Measurements from ENCODE around the gene SAP30L.

The SAP30L gene

GRCh38 chr5:154444556-154445421 is 1.0 kb upstream of the SAP30L start:
- DNase-seq, result peak in 2 of 3 donors; percentile 54 to 63

DNA sequence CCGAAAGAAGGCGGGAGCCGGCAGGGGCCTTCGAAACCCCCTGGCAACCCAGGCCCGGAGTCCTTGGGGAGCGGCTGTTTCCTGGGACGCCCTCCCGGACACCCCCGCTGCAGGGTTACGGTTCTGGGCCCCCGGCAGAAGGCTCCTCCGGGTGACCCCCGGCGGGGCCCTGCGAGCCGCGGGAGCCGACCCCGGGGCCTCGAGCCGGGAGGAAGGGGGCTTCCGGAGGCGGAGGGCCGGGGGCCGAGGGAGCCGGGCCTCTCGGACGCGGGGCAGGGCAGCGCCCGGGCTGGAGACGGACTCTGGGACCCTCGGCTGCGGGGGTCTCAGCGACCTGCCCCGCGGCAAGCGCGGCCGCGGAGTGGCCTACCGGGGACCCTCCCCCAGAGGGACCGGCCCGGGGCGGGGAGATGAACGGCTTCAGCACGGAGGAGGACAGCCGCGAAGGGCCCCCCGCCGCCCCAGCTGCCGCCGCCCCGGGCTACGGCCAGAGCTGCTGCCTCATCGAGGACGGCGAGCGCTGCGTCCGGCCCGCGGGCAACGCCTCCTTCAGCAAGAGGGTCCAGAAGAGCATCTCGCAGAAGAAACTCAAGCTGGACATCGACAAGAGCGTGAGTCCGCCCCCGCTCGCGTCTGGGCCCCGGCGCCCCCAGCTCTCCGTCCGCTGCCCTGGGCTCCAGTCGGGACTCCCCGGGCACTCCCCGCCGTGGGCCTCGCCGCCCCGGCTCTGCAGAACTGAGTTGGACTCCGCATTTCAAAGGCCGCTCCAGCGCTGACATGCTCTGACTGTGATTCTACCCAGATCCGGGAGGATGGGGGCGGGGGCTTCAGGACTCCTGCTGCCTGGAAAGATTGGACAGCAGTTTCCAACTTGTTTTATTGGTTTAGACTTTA is 645 bp downstream of the SAP30L start:
- no peaks in the 10 kb centered on the region for H3K27me3 ChIP-seq (replicated peaks in 2 of 5; ENCODE audit: control insufficient read depth in 4 of 5, insufficient read depth in 5 of 5, low read length in 4 of 5)
- ChIA-PET CTCF (interaction anchor here (1.0 to 1.1 kb wide), 3 partner anchors 20 to 24 kb away, joined by 3 read pairs; no protein-coding TSS in a partner anchor), POLR2A (no interaction called here)
- H3K9me3 ChIP-seq (ENCODE audit: control extremely low read depth in 1 of 5, control insufficient read depth in 4 of 5, insufficient read depth in 2 of 5, low read depth in 1 of 5, low read length in 4 of 5), result no peaks in the 10 kb centered on the region
- peak overlapping the region; percentile 89 to 100 (median 97) for H3K4me3 ChIP-seq (ENCODE audit: control insufficient read depth in 1 of 7, extremely low read depth in 1 of 7, insufficient read depth in 4 of 7, low read depth in 2 of 7, low read length in 6 of 7)
- H3K27ac ChIP-seq (ENCODE audit: insufficient read depth in 1 of 2, low read depth in 1 of 2, low read length in 2 of 2, poor library complexity in 1 of 2, severe bottlenecking in 2 of 2), result peak overlapping the region in 1 of 2 experiments; percentile 31
- DNase-seq, result peak in 2 of 3 donors; percentile 43 to 45
- H3K36me3 ChIP-seq (ENCODE audit: control insufficient read depth in 4 of 4, insufficient read depth in 4 of 4, low read length in 3 of 4), result peaks cover 2 to 24% (median 12%) of the 10 kb centered on the region in 4 experiments
- H3K4me1 ChIP-seq (ENCODE audit: control extremely low read depth in 1 of 4, control insufficient read depth in 4 of 4, insufficient read depth in 4 of 4, low read length in 3 of 4), result peaks cover 17 to 38% (median 24%) of the 10 kb centered on the region in 4 experiments
- under 1% methylated on average over 67 of the region's 87 CpGs for WGBS (ENCODE audit: insufficient coverage)

More at GRCh38 chr5:154444556-154445421, 1.0 kb upstream of the SAP30L start:
- Histone ChIP-seq H3K27me3 (replicated peaks in 2 of 5; ENCODE audit: control insufficient read depth in 4 of 5, insufficient read depth in 5 of 5, low read length in 4 of 5) (no peaks in the 10 kb centered on the region), H3K36me3 (ENCODE audit: control insufficient read depth in 4 of 4, insufficient read depth in 4 of 4, low read length in 3 of 4) (peaks cover 3 to 20% (median 15%) of the 10 kb centered on the region in 4 experiments), H3K4me1 (ENCODE audit: control extremely low read depth in 1 of 4, control insufficient read depth in 4 of 4, insufficient read depth in 4 of 4, low read length in 3 of 4) (peaks cover 17 to 38% (median 24%) of the 10 kb centered on the region in 4 experiments), H3K9me3 (ENCODE audit: control extremely low read depth in 1 of 5, control insufficient read depth in 4 of 5, insufficient read depth in 2 of 5, low read depth in 1 of 5, low read length in 4 of 5) (no peaks in the 10 kb centered on the region), H3K27ac (ENCODE audit: insufficient read depth in 1 of 2, low read depth in 1 of 2, low read length in 2 of 2, poor library complexity in 1 of 2, severe bottlenecking in 2 of 2) (peak overlapping the region in 1 of 2 experiments; percentile 79), H3K4me3 (ENCODE audit: control insufficient read depth in 1 of 7, extremely low read depth in 1 of 7, insufficient read depth in 4 of 7, low read depth in 2 of 7, low read length in 6 of 7) (peak overlapping the region; percentile 89 to 100 (median 97))
- WGBS (ENCODE audit: insufficient coverage), result 4% methylated on average over 30 of the region's 30 CpGs
- ChIA-PET POLR2A (interaction anchor here (1.3 kb wide), 1 partner anchor 15 kb away, joined by 3 read pairs; no protein-coding TSS in a partner anchor), CTCF (interaction anchor here (0.8 to 1.3 kb wide), 4 partner anchors 22 to 471 kb away, joined by 3 to 4 read pairs (median 3); no protein-coding TSS in a partner anchor)

- H3K4me1 ChIP-seq (ENCODE audit: control extremely low read depth in 1 of 4, control insufficient read depth in 4 of 4, insufficient read depth in 4 of 4, low read length in 3 of 4), result peaks cover 17 to 38% (median 24%) of the 10 kb centered on the region in 4 experiments
- H3K4me3 ChIP-seq (ENCODE audit: control insufficient read depth in 1 of 7, extremely low read depth in 1 of 7, insufficient read depth in 4 of 7, low read depth in 2 of 7, low read length in 6 of 7), result peak overlapping the region; percentile 89 to 100 (median 97)
- no peak overlapping the region for H3K27ac ChIP-seq (ENCODE audit: insufficient read depth in 1 of 2, low read depth in 1 of 2, low read length in 2 of 2, poor library complexity in 1 of 2, severe bottlenecking in 2 of 2)
- WGBS (ENCODE audit: insufficient coverage), result 26% methylated on average over 10 of the region's 10 CpGs
- H3K27me3 ChIP-seq (replicated peaks in 2 of 5; ENCODE audit: control insufficient read depth in 4 of 5, insufficient read depth in 5 of 5, low read length in 4 of 5), result no peaks in the 10 kb centered on the region
- no peaks in the 10 kb centered on the region for H3K9me3 ChIP-seq (ENCODE audit: control extremely low read depth in 1 of 5, control insufficient read depth in 4 of 5, insufficient read depth in 2 of 5, low read depth in 1 of 5, low read length in 4 of 5)
- POLR2A ChIA-PET, result no interaction called here
- peaks cover 2 to 23% (median 8%) of the 10 kb centered on the region in 4 experiments for H3K36me3 ChIP-seq (ENCODE audit: control insufficient read depth in 4 of 4, insufficient read depth in 4 of 4, low read length in 3 of 4)
- DNase-seq, result peak in 1 of 3 donors; percentile 30
- CTCF ChIA-PET, result interaction anchor here (1.0 to 1.4 kb wide), 2 partner anchors 10 to 25 kb away, joined by 3 to 4 read pairs; no protein-coding TSS in a partner anchor
Measured at GRCh38 chr5:154447089-154447725, 1.4 kb downstream of the SAP30L start.

DNA sequence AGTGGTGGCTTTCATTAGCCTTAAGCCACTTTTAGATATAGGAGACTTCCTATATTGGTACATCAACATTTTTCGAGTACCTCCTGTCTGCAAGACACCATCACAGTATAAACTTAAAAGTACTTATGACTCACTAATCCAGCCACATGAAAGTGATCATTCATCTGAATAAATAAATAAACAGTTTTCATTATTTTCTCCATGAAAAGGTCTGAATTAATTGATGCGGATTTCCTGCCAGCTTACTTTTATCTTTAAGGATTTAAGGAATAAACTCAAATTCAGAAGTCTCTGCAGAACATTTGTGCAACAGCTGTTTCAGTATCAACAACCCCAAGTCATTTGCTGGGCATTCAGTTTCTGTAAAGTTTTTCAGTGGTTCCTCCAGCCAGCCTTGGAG is 4.0 kb downstream of the SAP30L start:
- Histone ChIP-seq H3K36me3 (ENCODE audit: control insufficient read depth in 4 of 4, insufficient read depth in 4 of 4, low read length in 3 of 4) (peaks cover 4 to 44% (median 23%) of the 10 kb centered on the region in 4 experiments), H3K27me3 (replicated peaks in 2 of 5; ENCODE audit: control insufficient read depth in 4 of 5, insufficient read depth in 5 of 5, low read length in 4 of 5) (no peaks in the 10 kb centered on the region), H3K9me3 (ENCODE audit: control extremely low read depth in 1 of 5, control insufficient read depth in 4 of 5, insufficient read depth in 2 of 5, low read depth in 1 of 5, low read length in 4 of 5) (no peaks in the 10 kb centered on the region), H3K27ac (ENCODE audit: insufficient read depth in 1 of 2, low read depth in 1 of 2, low read length in 2 of 2, poor library complexity in 1 of 2, severe bottlenecking in 2 of 2) (no peak overlapping the region), H3K4me1 (ENCODE audit: control extremely low read depth in 1 of 4, control insufficient read depth in 4 of 4, insufficient read depth in 4 of 4, low read length in 3 of 4) (peaks cover 9 to 30% (median 18%) of the 10 kb centered on the region in 4 experiments), H3K4me3 (ENCODE audit: control insufficient read depth in 1 of 7, extremely low read depth in 1 of 7, insufficient read depth in 4 of 7, low read depth in 2 of 7, low read length in 6 of 7) (no peak overlapping the region)
- 100% methylated on average over 2 of the region's 2 CpGs for WGBS (ENCODE audit: insufficient coverage)
- no peak for DNase-seq
- ChIA-PET CTCF (interaction anchor here (0.8 to 2.3 kb wide), 4 partner anchors 9 to 45 kb away, joined by 3 to 8 read pairs (median 6); no protein-coding TSS in a partner anchor), POLR2A (no interaction called here)

- ChIA-PET POLR2A (no interaction called here), CTCF (interaction anchor here (8.6 kb wide), 1 partner anchor 16 kb away, joined by 51 read pairs; no protein-coding TSS in a partner anchor)
- Histone ChIP-seq H3K4me3 (ENCODE audit: control insufficient read depth in 1 of 7, extremely low read depth in 1 of 7, insufficient read depth in 4 of 7, low read depth in 2 of 7, low read length in 6 of 7) (no peak overlapping the region), H3K4me1 (ENCODE audit: control extremely low read depth in 1 of 4, control insufficient read depth in 4 of 4, insufficient read depth in 4 of 4, low read length in 3 of 4) (peaks cover 9 to 20% (median 16%) of the 10 kb centered on the region in 4 experiments), H3K9me3 (ENCODE audit: control extremely low read depth in 1 of 5, control insufficient read depth in 4 of 5, insufficient read depth in 2 of 5, low read depth in 1 of 5, low read length in 4 of 5) (no peaks in the 10 kb centered on the region), H3K27me3 (replicated peaks in 2 of 5; ENCODE audit: control insufficient read depth in 4 of 5, insufficient read depth in 5 of 5, low read length in 4 of 5) (no peaks in the 10 kb centered on the region), H3K36me3 (ENCODE audit: control insufficient read depth in 4 of 4, insufficient read depth in 4 of 4, low read length in 3 of 4) (peaks cover 5 to 62% (median 39%) of the 10 kb centered on the region in 4 experiments), H3K27ac (ENCODE audit: insufficient read depth in 1 of 2, low read depth in 1 of 2, low read length in 2 of 2, poor library complexity in 1 of 2, severe bottlenecking in 2 of 2) (no peak overlapping the region)
- 96% methylated on average over 7 of the region's 8 CpGs for WGBS (ENCODE audit: insufficient coverage)
- DNase-seq, result no peak
Measured at GRCh38 chr5:154451957-154452356, 6.2 kb downstream of the SAP30L start.

DNA sequence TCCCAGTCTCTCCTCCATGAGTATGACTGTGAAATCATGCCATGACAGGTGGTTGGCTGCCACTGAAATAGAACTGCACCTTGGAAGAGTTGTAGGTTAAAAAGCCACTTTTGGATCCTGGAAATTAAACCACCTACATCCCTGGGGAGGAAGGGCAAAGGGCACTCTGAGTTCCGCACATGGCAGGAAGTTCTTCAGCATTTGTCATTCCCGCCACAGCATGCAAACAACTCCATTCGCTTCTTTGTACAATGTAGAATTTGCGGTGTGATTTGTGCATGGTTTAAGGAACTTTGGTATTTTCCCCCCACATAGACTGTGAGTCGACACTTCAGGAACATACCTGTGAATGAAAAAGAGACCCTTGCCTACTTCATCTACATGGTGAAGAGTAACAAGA is 9.8 kb downstream of the SAP30L start:
- Histone ChIP-seq H3K27ac (ENCODE audit: insufficient read depth in 1 of 2, low read depth in 1 of 2, low read length in 2 of 2, poor library complexity in 1 of 2, severe bottlenecking in 2 of 2) (no peak overlapping the region), H3K4me3 (ENCODE audit: control insufficient read depth in 1 of 7, extremely low read depth in 1 of 7, insufficient read depth in 4 of 7, low read depth in 2 of 7, low read length in 6 of 7) (no peak overlapping the region), H3K36me3 (ENCODE audit: control insufficient read depth in 4 of 4, insufficient read depth in 4 of 4, low read length in 3 of 4) (peaks cover 5 to 73% (median 49%) of the 10 kb centered on the region in 4 experiments), H3K4me1 (ENCODE audit: control extremely low read depth in 1 of 4, control insufficient read depth in 4 of 4, insufficient read depth in 4 of 4, low read length in 3 of 4) (peaks cover 0 to 7% (median 4%) of the 10 kb centered on the region in 4 experiments), H3K27me3 (replicated peaks in 2 of 5; ENCODE audit: control insufficient read depth in 4 of 5, insufficient read depth in 5 of 5, low read length in 4 of 5) (no peaks in the 10 kb centered on the region), H3K9me3 (ENCODE audit: control extremely low read depth in 1 of 5, control insufficient read depth in 4 of 5, insufficient read depth in 2 of 5, low read depth in 1 of 5, low read length in 4 of 5) (no peaks in the 10 kb centered on the region)
- 92% methylated on average over 4 of the region's 5 CpGs for WGBS (ENCODE audit: insufficient coverage)
- ChIA-PET CTCF (interaction anchor here (8.6 kb wide), 1 partner anchor 12 kb away, joined by 51 read pairs; no protein-coding TSS in a partner anchor), POLR2A (no interaction called here)
- no peak for DNase-seq

All from common myeloid progenitor, CD34-positive (primary cell).